K562 (cell line): ENCODE results near the gene HCFC1R1. TPM values are rescaled to one million over a fixed set of nuclear protein-coding genes. Genes with fewer than 3 reads are reported as not detected.

Source experiments
- CHD7 ChIP-seq: fragments of 200-600 bp; sonication (generic); IDR thresholded peaks from one replicate; pipeline ENCODE4 v1.6.1; 2012; ENCODE audit warnings: mild to moderate bottlenecking, low read depth, low read length, inconsistent platforms
- FUS ChIP-seq: fragments of 200-400 bp; formaldehyde crosslinking; optimal IDR thresholded peaks from 2 replicates; pipeline ENCODE3; 2017; ENCODE audit warnings: low read depth, low read length
- GABPA ChIP-seq: fragments of 200-800 bp; sonication (Bioruptor generic); conservative IDR thresholded peaks from 2 replicates; pipeline ENCODE4 v1.6.1; 2016; ENCODE audit warnings: low read depth, missing genetic modification characterization, missing compliant biosample characterization
- SAP30 ChIP-seq: fragments of 200-600 bp; sonication (generic); IDR thresholded peaks from 2 replicates; pipeline ENCODE4 v1.6.1; 2012; ENCODE audit warnings: borderline replicate concordance, low read depth, mild to moderate bottlenecking, moderate library complexity, low read length, control low read depth, inconsistent platforms; ENCODE audit not compliant: insufficient read depth, poor library complexity, severe bottlenecking
- polyA plus RNA-seq, 8 experiments: library from polyadenylated mRNA; depleted of rRNA in 4 of 8; stranded (reverse) in 5 of 8; unstranded in 3 of 8; fragments of >200 nt; fragmentation: Nextera tagmentation in 2 of 8; fragmentation: Illumina TruSeq in 1 of 8; extraction: Ambion mirVana in 2 of 8; extraction: Trizol in 1 of 8; gene quantifications; 2 replicates each; pipeline versions ENCODE4 v1.2.1 to v1.2.3, GENCODE V29; 2011 to 2014; ENCODE audit warnings: inconsistent platforms in 1 of 8, missing spikeins in 1 of 8
- total RNA-seq, 7 experiments: library from RNA; depleted of rRNA in 6 of 7; stranded (reverse); fragments of >200 nt in 6 of 7; fragmentation: Illumina TruSeq in 2 of 7; extraction: Trizol in 2 of 7; gene quantifications; 2 replicates each; pipeline versions ENCODE4 v1.2.1 to v1.2.3, GENCODE V29; 2011 to 2021; ENCODE audit warnings: low replicate concordance in 1 of 7
- TF ChIP-seq, protein P1 (sequence below): fragments of 150-350 bp; IDR thresholded peaks from 2 replicates; pipeline ENCODE4 v1.6.1; 2014; ENCODE audit warnings: low read depth, mild to moderate bottlenecking, low read length, borderline replicate concordance

HCFC1R1 gene
- total and polyA plus RNA-seq, 9 of the 15 experiments (the other 6 are each of a cell fraction or from before 2014, with no cell fraction given) = 2.2 to 29.0 (median 11.2) TPM

DNA sequence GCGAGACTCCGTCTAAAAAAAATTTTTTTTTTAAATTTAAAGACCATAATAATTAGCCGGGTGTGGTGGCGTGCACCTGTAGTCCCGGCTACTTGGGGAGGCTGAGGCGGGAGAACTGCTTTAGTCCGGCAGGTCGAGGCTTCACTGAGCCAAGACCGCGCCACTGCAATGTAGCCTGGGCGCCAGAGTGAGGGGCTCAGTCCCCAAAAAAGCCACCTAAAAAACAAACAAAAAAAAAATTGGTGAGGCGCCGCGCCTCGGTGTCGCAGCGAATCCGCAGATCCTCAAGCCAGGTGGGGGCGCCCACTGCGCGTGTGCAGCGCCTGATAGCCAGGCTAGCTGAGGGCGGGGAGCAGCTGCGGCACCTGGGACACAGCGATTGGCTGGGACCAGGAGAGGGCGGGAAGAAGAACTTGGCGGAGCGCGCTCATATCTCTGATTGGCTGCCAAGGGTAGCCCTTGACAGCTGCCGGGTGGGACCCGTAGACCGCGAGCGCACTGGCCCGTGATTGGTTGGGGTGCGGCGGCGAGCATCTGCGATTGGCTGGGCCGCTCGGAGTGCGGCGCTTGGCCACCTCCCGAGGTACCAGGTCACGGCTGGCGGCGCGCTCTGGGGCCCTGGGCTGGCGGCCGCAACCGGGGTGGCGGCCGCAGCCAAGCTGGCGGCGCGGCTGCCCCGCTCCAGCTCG is 20.0 kb downstream of the HCFC1R1 start (continued):
- TF ChIP-seq, protein P1, sequence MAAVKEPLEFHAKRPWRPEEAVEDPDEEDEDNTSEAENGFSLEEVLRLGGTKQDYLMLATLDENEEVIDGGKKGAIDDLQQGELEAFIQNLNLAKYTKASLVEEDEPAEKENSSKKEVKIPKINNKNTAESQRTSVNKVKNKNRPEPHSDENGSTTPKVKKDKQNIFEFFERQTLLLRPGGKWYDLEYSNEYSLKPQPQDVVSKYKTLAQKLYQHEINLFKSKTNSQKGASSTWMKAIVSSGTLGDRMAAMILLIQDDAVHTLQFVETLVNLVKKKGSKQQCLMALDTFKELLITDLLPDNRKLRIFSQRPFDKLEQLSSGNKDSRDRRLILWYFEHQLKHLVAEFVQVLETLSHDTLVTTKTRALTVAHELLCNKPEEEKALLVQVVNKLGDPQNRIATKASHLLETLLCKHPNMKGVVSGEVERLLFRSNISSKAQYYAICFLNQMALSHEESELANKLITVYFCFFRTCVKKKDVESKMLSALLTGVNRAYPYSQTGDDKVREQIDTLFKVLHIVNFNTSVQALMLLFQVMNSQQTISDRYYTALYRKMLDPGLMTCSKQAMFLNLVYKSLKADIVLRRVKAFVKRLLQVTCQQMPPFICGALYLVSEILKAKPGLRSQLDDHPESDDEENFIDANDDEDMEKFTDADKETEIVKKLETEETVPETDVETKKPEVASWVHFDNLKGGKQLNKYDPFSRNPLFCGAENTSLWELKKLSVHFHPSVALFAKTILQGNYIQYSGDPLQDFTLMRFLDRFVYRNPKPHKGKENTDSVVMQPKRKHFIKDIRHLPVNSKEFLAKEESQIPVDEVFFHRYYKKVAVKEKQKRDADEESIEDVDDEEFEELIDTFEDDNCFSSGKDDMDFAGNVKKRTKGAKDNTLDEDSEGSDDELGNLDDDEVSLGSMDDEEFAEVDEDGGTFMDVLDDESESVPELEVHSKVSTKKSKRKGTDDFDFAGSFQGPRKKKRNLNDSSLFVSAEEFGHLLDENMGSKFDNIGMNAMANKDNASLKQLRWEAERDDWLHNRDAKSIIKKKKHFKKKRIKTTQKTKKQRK = peak; percentile 61; the same call in 1 of the 2 replicates
- TF ChIP-seq FUS = no peak
- no peak for TF ChIP-seq SAP30
- TF ChIP-seq GABPA = no peak; the same call in 1 of the 2 replicates
- no peak for TF ChIP-seq CHD7
